Measurements from ENCODE around the gene RNF157. TPM values are rescaled to one million over a fixed set of nuclear protein-coding genes. Genes with fewer than 3 reads are reported as not detected.

The RNF157 gene
- total and polyA plus RNA-seq, 9 of the 15 experiments (the other 6 are each of a cell fraction or from before 2014, with no cell fraction given): 8.1 to 31.7 (median 20.8) TPM

DNA sequence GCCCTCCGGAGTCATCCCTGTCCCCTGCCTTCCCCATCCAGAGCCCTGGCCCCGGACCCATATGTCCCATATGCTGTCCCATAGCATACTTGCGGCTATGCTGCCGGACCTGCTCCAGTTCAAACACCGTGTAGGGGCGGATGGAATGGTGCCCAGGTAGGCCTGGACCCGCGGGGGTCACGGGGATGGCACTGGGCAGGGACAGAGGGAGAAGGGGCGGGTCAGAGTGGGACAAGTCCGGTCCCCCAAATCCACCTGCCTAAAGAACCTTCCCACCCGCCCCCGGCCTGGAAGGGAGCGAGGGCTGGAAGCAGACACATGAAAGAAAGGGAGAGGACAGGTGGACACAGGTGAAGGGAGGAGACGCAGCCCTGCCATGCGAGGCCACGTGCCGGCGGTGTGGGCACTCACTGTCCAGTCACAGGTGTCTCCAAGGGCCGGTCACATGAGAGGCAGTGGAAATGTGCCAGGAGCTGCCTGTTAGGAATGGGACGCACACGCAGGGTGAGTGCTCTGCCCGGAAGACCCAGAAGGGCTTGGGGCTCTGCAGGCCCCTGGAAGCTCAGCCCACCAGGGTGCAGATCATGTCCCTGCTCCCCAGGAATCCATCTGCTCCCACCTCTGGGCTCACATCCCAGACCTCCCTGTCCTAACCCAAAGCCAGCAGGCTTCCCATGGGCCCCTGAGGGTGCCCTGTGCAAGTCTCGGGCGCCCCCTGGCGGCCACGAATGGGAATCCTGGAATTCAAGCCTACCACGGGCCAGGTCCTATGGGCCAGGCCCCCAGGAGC lies 38.9 kb upstream of the RNF157 start (continued):
- TF ChIP-seq, protein P1, sequence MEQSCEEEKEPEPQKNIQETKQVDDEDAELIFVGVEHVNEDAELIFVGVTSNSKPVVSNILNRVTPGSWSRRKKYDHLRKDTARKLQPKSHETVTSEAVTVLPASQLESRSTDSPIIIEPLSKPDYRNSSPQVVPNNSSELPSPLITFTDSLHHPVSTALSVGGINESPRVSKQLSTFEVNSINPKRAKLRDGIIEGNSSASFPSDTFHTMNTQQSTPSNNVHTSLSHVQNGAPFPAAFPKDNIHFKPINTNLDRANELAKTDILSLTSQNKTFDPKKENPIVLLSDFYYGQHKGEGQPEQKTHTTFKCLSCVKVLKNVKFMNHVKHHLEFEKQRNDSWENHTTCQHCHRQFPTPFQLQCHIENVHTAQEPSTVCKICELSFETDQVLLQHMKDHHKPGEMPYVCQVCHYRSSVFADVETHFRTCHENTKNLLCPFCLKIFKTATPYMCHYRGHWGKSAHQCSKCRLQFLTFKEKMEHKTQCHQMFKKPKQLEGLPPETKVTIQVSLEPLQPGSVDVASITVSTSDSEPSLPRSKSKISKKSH (CRISPR knock-in tag; IDR thresholded peaks at IDR 0.05): no peak
- no peak for TF ChIP-seq SAP30 (IDR thresholded peaks at IDR 0.05; ENCODE audit: borderline replicate concordance, insufficient read depth, low read depth, low read length, poor library complexity, severe bottlenecking)
- TF ChIP-seq, protein P2, sequence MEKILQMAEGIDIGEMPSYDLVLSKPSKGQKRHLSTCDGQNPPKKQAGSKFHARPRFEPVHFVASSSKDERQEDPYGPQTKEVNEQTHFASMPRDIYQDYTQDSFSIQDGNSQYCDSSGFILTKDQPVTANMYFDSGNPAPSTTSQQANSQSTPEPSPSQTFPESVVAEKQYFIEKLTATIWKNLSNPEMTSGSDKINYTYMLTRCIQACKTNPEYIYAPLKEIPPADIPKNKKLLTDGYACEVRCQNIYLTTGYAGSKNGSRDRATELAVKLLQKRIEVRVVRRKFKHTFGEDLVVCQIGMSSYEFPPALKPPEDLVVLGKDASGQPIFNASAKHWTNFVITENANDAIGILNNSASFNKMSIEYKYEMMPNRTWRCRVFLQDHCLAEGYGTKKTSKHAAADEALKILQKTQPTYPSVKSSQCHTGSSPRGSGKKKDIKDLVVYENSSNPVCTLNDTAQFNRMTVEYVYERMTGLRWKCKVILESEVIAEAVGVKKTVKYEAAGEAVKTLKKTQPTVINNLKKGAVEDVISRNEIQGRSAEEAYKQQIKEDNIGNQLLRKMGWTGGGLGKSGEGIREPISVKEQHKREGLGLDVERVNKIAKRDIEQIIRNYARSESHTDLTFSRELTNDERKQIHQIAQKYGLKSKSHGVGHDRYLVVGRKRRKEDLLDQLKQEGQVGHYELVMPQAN (IDR thresholded peaks at IDR 0.05; ENCODE audit: borderline replicate concordance): no peak
- TF ChIP-seq, protein P3, sequence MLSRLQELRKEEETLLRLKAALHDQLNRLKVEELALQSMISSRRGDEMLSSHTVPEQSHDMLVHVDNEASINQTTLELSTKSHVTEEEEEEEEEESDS (CRISPR knock-in tag; IDR thresholded peaks at IDR 0.05): no peak
- TF ChIP-seq, protein P4, sequence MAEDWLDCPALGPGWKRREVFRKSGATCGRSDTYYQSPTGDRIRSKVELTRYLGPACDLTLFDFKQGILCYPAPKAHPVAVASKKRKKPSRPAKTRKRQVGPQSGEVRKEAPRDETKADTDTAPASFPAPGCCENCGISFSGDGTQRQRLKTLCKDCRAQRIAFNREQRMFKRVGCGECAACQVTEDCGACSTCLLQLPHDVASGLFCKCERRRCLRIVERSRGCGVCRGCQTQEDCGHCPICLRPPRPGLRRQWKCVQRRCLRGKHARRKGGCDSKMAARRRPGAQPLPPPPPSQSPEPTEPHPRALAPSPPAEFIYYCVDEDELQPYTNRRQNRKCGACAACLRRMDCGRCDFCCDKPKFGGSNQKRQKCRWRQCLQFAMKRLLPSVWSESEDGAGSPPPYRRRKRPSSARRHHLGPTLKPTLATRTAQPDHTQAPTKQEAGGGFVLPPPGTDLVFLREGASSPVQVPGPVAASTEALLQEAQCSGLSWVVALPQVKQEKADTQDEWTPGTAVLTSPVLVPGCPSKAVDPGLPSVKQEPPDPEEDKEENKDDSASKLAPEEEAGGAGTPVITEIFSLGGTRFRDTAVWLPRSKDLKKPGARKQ (CRISPR knock-in tag; IDR thresholded peaks at IDR 0.05): no peak
- TF ChIP-seq SMAD4 (CRISPR knock-in tag; conservative IDR thresholded peaks at IDR 0.05): no peak
- no peak for TF ChIP-seq ZNF507 (tag; conservative IDR thresholded peaks at IDR 0.05)
- TF ChIP-seq ATF7 (IDR thresholded peaks at IDR 0.05): peak; percentile 43; the same call in 1 of the 2 replicates
- no peak for TF ChIP-seq MBD2 (IDR thresholded peaks at IDR 0.05; ENCODE audit: borderline replicate concordance, low read depth)
- TF ChIP-seq, protein P5, sequence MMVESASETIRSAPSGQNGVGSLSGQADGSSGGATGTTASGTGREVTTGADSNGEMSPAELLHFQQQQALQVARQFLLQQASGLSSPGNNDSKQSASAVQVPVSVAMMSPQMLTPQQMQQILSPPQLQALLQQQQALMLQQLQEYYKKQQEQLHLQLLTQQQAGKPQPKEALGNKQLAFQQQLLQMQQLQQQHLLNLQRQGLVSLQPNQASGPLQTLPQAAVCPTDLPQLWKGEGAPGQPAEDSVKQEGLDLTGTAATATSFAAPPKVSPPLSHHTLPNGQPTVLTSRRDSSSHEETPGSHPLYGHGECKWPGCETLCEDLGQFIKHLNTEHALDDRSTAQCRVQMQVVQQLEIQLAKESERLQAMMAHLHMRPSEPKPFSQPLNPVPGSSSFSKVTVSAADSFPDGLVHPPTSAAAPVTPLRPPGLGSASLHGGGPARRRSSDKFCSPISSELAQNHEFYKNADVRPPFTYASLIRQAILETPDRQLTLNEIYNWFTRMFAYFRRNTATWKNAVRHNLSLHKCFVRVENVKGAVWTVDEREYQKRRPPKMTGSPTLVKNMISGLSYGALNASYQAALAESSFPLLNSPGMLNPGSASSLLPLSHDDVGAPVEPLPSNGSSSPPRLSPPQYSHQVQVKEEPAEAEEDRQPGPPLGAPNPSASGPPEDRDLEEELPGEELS (CRISPR knock-in tag; IDR thresholded peaks at IDR 0.05; ENCODE audit: borderline replicate concordance): peak; percentile 22; the same call in 1 of the 2 replicates
- TF ChIP-seq, protein P6, sequence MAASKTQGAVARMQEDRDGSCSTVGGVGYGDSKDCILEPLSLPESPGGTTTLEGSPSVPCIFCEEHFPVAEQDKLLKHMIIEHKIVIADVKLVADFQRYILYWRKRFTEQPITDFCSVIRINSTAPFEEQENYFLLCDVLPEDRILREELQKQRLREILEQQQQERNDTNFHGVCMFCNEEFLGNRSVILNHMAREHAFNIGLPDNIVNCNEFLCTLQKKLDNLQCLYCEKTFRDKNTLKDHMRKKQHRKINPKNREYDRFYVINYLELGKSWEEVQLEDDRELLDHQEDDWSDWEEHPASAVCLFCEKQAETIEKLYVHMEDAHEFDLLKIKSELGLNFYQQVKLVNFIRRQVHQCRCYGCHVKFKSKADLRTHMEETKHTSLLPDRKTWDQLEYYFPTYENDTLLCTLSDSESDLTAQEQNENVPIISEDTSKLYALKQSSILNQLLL (CRISPR knock-in tag; IDR thresholded peaks at IDR 0.05; ENCODE audit: borderline replicate concordance): no peak
- TF ChIP-seq MAZ (CRISPR knock-in tag; conservative IDR thresholded peaks at IDR 0.05 in 1 of 2, IDR thresholded peaks at IDR 0.05 in 1 of 2): peak; percentile 19 to 82; a peak in 2 of 4 replicates
- TF ChIP-seq, protein P7, sequence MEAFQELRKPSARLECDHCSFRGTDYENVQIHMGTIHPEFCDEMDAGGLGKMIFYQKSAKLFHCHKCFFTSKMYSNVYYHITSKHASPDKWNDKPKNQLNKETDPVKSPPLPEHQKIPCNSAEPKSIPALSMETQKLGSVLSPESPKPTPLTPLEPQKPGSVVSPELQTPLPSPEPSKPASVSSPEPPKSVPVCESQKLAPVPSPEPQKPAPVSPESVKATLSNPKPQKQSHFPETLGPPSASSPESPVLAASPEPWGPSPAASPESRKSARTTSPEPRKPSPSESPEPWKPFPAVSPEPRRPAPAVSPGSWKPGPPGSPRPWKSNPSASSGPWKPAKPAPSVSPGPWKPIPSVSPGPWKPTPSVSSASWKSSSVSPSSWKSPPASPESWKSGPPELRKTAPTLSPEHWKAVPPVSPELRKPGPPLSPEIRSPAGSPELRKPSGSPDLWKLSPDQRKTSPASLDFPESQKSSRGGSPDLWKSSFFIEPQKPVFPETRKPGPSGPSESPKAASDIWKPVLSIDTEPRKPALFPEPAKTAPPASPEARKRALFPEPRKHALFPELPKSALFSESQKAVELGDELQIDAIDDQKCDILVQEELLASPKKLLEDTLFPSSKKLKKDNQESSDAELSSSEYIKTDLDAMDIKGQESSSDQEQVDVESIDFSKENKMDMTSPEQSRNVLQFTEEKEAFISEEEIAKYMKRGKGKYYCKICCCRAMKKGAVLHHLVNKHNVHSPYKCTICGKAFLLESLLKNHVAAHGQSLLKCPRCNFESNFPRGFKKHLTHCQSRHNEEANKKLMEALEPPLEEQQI (IDR thresholded peaks at IDR 0.05): no peak
